Measurements from ENCODE around the gene COL6A1.

GRCh38 chr21:45992301-45993209, 11.0 kb downstream of the COL6A1 start:
- TF ChIP-seq YY1 (IDR thresholded peaks at IDR 0.05; ENCODE audit: low read depth) (no peak), RAD21 (IDR thresholded peaks at IDR 0.05; ENCODE audit: low read length) (no peak), CTCF (IDR thresholded peaks at IDR 0.05) (no peak), EP300 (IDR thresholded peaks at IDR 0.05; ENCODE audit: borderline replicate concordance in 1 of 2, low read depth in 1 of 2, low read length in 1 of 2) (no peak)
